Lung (tissue), 12 donors: ENCODE measurements around the gene SUGCT. TPM values are rescaled to one million over a fixed set of nuclear protein-coding genes. Genes with fewer than 3 reads are reported as not detected.
"Not testable (repeated sequence)": the region's sequence is repeated elsewhere in the genome, so short reads cannot be mapped to it uniquely, and the experiment has no call there.

Source experiments
- ATAC-seq: fragments of 200-7000 bp; cut with Tn5 transposase; one replicate; pipeline ENCODE4 v1.9.1; 2020; ENCODE audit warnings: moderate number of reproducible peaks; ENCODE audit not compliant: insufficient read depth, low FRiP score
- DNase-seq, 3 donors: peaks; one replicate each; pipeline ENCODE4 v3.0.0-alpha.2; 2013 to 2017
- H3K27ac ChIP-seq, 2 donors: one replicate each; pipeline ENCODE4 v1.5.1; 2013; ENCODE audit warnings: mild to moderate bottlenecking in 2 of 2, moderate library complexity in 2 of 2, control low read depth in 1 of 2, inconsistent platforms in 1 of 2, low read depth in 1 of 2, low read length in 1 of 2
- H3K27me3 ChIP-seq, 3 donors: one replicate each; pipeline ENCODE4 v1.5.1; 2013; ENCODE audit warnings: low read length in 2 of 3; ENCODE audit not compliant: control insufficient read depth in 3 of 3, insufficient read depth in 3 of 3
- H3K36me3 ChIP-seq, 4 donors: one replicate each; pipeline ENCODE4 v1.5.1; 2013; ENCODE audit warnings: low read length in 4 of 4, mild to moderate bottlenecking in 1 of 4, moderate library complexity in 1 of 4; ENCODE audit not compliant: control insufficient read depth in 4 of 4, insufficient read depth in 4 of 4
- H3K4me1 ChIP-seq, 5 donors: one replicate each; pipeline ENCODE4 v1.5.1; 2013; ENCODE audit warnings: low read length in 5 of 5, mild to moderate bottlenecking in 2 of 5, moderate library complexity in 1 of 5; ENCODE audit not compliant: control insufficient read depth in 5 of 5, insufficient read depth in 5 of 5
- H3K4me3 ChIP-seq: one replicate; pipeline ENCODE4 v1.5.1; 2013; ENCODE audit warnings: mild to moderate bottlenecking, control low read depth, moderate library complexity
- H3K9ac ChIP-seq, 2 donors: one replicate each; pipeline ENCODE4 v1.5.1; 2013; ENCODE audit warnings: low read length in 2 of 2, control low read depth in 1 of 2; ENCODE audit not compliant: insufficient read depth in 1 of 2
- H3K9me3 ChIP-seq, 4 donors: one replicate each; pipeline ENCODE4 v1.5.1; 2013; ENCODE audit warnings: low read length in 3 of 4, mild to moderate bottlenecking in 1 of 4, moderate library complexity in 1 of 4; ENCODE audit not compliant: control insufficient read depth in 4 of 4, insufficient read depth in 3 of 4
- CTCF ChIP-seq: IDR thresholded peaks from 2 replicates; pipeline ENCODE4 v1.5.1; 2012; ENCODE audit warnings: mild to moderate bottlenecking; ENCODE audit errors: control extremely low read depth, extremely low read depth
- WGBS, 2 donors: extraction: QIAGEN DNeasy Blood & Tissue Kit; methylation state at CpG; one replicate each; pipeline ENCODE4 v1.1.7; 2013; 5-methylcytosine and 5-hydroxymethylcytosine counted together
- polyA plus RNA-seq, 2 donors: library from polyadenylated mRNA; stranded (reverse); fragments of 200-250 nt; gene quantifications; one replicate each; pipeline ENCODE4 v1.2.1, GENCODE V29; 2013
- total RNA-seq, 2 donors: library from RNA; depleted of rRNA in 1 of 2; stranded (reverse); fragments of >200 nt in 1 of 2; gene quantifications; one replicate each; pipeline ENCODE4 v1.2.1, GENCODE V29; 2014 to 2021
- donor health status: control.
- donor health status: control.
- donor health status: Bipolar disorder and iron deficiency.
- donor health status: healthy.
- donor health status: DM: yes; HTN: yes; CAD: no.

SUGCT gene
- total and polyA plus RNA-seq, 4 donors, result 0.23 to 4.2 (median 1.8) TPM

- ATAC-seq (no peak), DNase-seq (no peak)
- WGBS, 2 donors, result 73 to 91% methylated on average over 2 of the region's 2 CpGs
- Histone ChIP-seq H3K27ac (no peak overlapping the region), H3K36me3 (peaks cover 0 to 3% (median under 1%) of the 10 kb centered on the region in 4 donors), H3K4me1 (no peaks in the 10 kb centered on the region), H3K9me3 (no peaks in the 10 kb centered on the region), H3K9ac (no peak overlapping the region), H3K4me3 (no peak overlapping the region), H3K27me3 (no peaks in the 10 kb centered on the region)
- TF ChIP-seq CTCF, result no peak
Measured at GRCh38 chr7:40213291-40213690, 78.5 kb downstream of the SUGCT start.

- no peak overlapping the region for H3K9ac ChIP-seq
- ATAC-seq (no peak), DNase-seq (no peak)
- no peak overlapping the region for H3K27ac ChIP-seq
- peaks cover 0 to 3% (median under 1%) of the 10 kb centered on the region in 4 donors for H3K36me3 ChIP-seq
- peaks cover 0 to 2% (median 0%) of the 10 kb centered on the region in 4 donors for H3K9me3 ChIP-seq
- H3K27me3 ChIP-seq, result no peaks in the 10 kb centered on the region
- TF ChIP-seq CTCF, result no peak
- 88 to 97% methylated on average over 3 of the region's 3 CpGs for WGBS, 2 donors
- H3K4me1 ChIP-seq, result no peaks in the 10 kb centered on the region
- no peak overlapping the region for H3K4me3 ChIP-seq
Measured at GRCh38 chr7:40213856-40214255, 79.1 kb downstream of the SUGCT start.

DNA sequence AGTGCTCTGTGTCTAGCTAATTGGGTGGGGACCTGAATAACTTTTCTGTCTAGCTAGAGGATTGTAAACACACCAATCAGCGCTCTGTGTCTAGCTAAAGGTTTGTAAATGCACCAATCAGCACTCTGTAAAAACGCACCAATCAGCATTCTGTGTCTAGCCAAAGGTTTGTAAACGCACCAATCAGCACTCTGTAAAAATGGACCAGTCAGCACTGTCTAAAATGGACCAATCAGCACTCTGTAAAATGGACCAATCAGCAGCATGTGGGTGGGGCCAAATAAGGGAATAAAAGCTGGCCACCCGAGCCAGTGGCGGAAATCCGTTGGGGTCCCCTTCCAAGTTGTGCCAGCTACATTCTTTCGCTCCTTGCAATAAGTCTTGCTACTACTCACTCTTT is 83.8 kb downstream of the SUGCT start:
- not testable (repeated sequence) for ATAC-seq, H3K4me3 ChIP-seq, H3K4me1 ChIP-seq, H3K27ac ChIP-seq, H3K36me3 ChIP-seq, DNase-seq, H3K9ac ChIP-seq, H3K27me3 ChIP-seq, H3K9me3 ChIP-seq
- 95 to 97% methylated on average over 7 of the region's 7 CpGs for WGBS, 2 donors

DNA sequence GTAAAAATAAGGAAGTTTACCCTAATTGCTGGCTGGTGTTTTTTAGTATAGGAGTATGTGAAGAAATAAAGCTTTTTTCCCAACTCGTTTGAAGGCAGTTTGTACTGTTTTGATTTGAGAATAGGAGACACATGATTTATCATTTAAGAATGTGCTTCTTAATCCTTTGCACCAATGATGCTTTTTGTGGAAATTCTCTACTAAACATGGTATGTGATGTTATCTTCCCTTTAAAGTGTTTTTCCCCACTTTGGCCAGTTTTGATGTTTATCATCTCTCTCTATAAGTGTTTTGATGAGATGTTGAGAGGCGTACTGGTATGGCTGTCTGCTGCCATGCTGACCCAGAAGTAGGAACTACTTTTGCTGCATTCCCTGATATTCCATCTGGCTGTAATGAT is 85.1 kb downstream of the SUGCT start:
- TF ChIP-seq CTCF, result no peak
- no peak overlapping the region for H3K27ac ChIP-seq

More for the DNA sequence above, 85.1 kb downstream of the SUGCT start:
- no peaks in the 10 kb centered on the region for H3K4me1 ChIP-seq
- ATAC-seq, result no peak
- peaks cover 0 to 2% (median 0%) of the 10 kb centered on the region in 4 donors for H3K9me3 ChIP-seq
- no peak overlapping the region for H3K9ac ChIP-seq
- DNase-seq, result no peak
- WGBS, 2 donors, result 57 to 59% methylated on average over 2 of the region's 2 CpGs
- peaks cover 0 to 3% (median under 1%) of the 10 kb centered on the region in 4 donors for H3K36me3 ChIP-seq
- no peaks in the 10 kb centered on the region for H3K27me3 ChIP-seq
- no peak overlapping the region for H3K4me3 ChIP-seq
